Endothelial cell of umbilical vein (primary cell): ENCODE results near the gene SLC6A6. TPM values are rescaled to one million over a fixed set of nuclear protein-coding genes. Genes with fewer than 3 reads are reported as not detected.

ENCODE experiments used
- BruUV-seq: library from RNA; stranded (reverse); fragments of 400-500 nt; replicated peaks from 2 replicates; lab custom pipeline; 2021; lab: Mats Ljungman, UMichigan
- CTCF ChIA-PET: fragments of 300-600, 350-600 bp; sonication (Branson Sonifier 250); formaldehyde crosslinking; loops from one replicate; lab custom pipeline; 2021; ENCODE audit warnings: antibody characterized with exemption, inconsistent platforms; lab: Charles Lee
- POLR2A ChIA-PET: fragments of 300-600, 350-600 bp; sonication (Branson Sonifier 250); formaldehyde crosslinking; loops from one replicate; lab custom pipeline; 2021; ENCODE audit warnings: antibody characterized with exemption, inconsistent platforms; lab: Charles Lee
- DNase-seq: peaks from one replicate; pipeline ENCODE4 v3.0.0-alpha.2; 2011; ENCODE audit warnings: low read depth, low spot score
- FAIRE-seq: peaks from 2 replicates; lab custom pipeline; 2011; peaks lifted over from hg19 to GRCh38; lab: Jason Lieb, UNC
- H2AFZ ChIP-seq: 2 replicates; pipeline ENCODE4 v1.6.0; 2012; ENCODE audit warnings: low read depth, low read length, control low read depth, inconsistent platforms
- H3K27ac ChIP-seq: 2 replicates; pipeline ENCODE4 v1.5.1; 2011; ENCODE audit warnings: low read depth, mild to moderate bottlenecking, control low read depth, low read length, moderate library complexity; ENCODE audit not compliant: insufficient read depth
- H3K27me3 ChIP-seq, 2 experiments: 2 replicates each; pipeline versions ENCODE4 v1.6.0 to v1.6.1; 2011; ENCODE audit warnings: low read length in 2 of 2, mixed read lengths in 1 of 2; ENCODE audit not compliant: control insufficient read depth in 2 of 2, insufficient read depth in 2 of 2
- H3K36me3 ChIP-seq, 2 experiments: 2 replicates in 1 of 2; 3 replicates in 1 of 2; pipeline ENCODE4 v1.5.1; 2011; ENCODE audit warnings: low read length in 2 of 2, mild to moderate bottlenecking in 1 of 2, moderate library complexity in 1 of 2; ENCODE audit not compliant: control insufficient read depth in 2 of 2, insufficient read depth in 2 of 2; ENCODE audit errors: extremely low read depth in 1 of 2
- H3K4me1 ChIP-seq: 3 replicates; pipeline ENCODE4 v1.5.1; 2011; ENCODE audit warnings: mild to moderate bottlenecking, low read length; ENCODE audit not compliant: control insufficient read depth, insufficient read depth; ENCODE audit errors: extremely low read depth
- H3K4me2 ChIP-seq: 2 replicates; pipeline ENCODE4 v1.6.1; 2011; ENCODE audit warnings: low read length, control low read depth, mixed read lengths; ENCODE audit not compliant: insufficient read depth
- H3K4me3 ChIP-seq, 3 experiments: fragments of 200-600 bp in 1 of 3; sonication (generic), shearing (Covaris generic) in 1 of 3; replicated peaks in 1 of 3; 2 replicates each; pipeline ENCODE4 v1.5.1; 2011 to 2016; ENCODE audit warnings: control low read depth in 3 of 3, low read length in 3 of 3, mild to moderate bottlenecking in 2 of 3, inconsistent platforms in 1 of 3, low read depth in 1 of 3, moderate library complexity in 1 of 3; ENCODE audit not compliant: insufficient read depth in 1 of 3
- H3K79me2 ChIP-seq: 2 replicates; pipeline ENCODE4 v1.6.0; 2012; ENCODE audit warnings: low read length, inconsistent platforms; ENCODE audit not compliant: control insufficient read depth, insufficient read depth
- H3K9ac ChIP-seq: replicated peaks from 2 replicates; pipeline ENCODE3; 2011; ENCODE audit warnings: low read length, control low read depth; ENCODE audit not compliant: insufficient read depth; ENCODE audit errors: extremely low read depth
- H3K9me1 ChIP-seq: replicated peaks from 3 replicates; pipeline ENCODE4 v1.6.0; 2011; ENCODE audit warnings: mild to moderate bottlenecking, low read length; ENCODE audit not compliant: control insufficient read depth, insufficient read depth; ENCODE audit errors: extremely low read depth
- H3K9me3 ChIP-seq: replicated peaks from 2 replicates; pipeline ENCODE4 v1.5.1; 2012; ENCODE audit warnings: low read length, inconsistent platforms; ENCODE audit not compliant: control insufficient read depth, insufficient read depth
- H4K20me1 ChIP-seq: replicated peaks from 2 replicates; pipeline ENCODE3; 2011; ENCODE audit warnings: mild to moderate bottlenecking, low read length; ENCODE audit not compliant: control insufficient read depth, insufficient read depth; ENCODE audit errors: extremely low read depth
- EZH2 ChIP-seq: IDR thresholded peaks from 2 replicates; pipeline ENCODE4 v1.6.1; 2012; ENCODE audit warnings: borderline replicate concordance, low read depth, mild to moderate bottlenecking, moderate library complexity, low read length, inconsistent platforms; ENCODE audit not compliant: severe bottlenecking
- FOS ChIP-seq: IDR thresholded peaks from 2 replicates; pipeline ENCODE4 v1.6.1; 2011; ENCODE audit warnings: mild to moderate bottlenecking, low read length, moderate library complexity, borderline replicate concordance; ENCODE audit not compliant: insufficient read depth
- GATA2 ChIP-seq: IDR thresholded peaks from 2 replicates; pipeline ENCODE4 v1.7.0; 2011; ENCODE audit warnings: low read depth, mild to moderate bottlenecking, moderate library complexity, mixed read lengths, low read length; ENCODE audit not compliant: insufficient read length, insufficient read depth
- JUN ChIP-seq: IDR thresholded peaks from 2 replicates; pipeline ENCODE4 v1.6.1; 2011; ENCODE audit warnings: borderline replicate concordance, low read depth; ENCODE audit not compliant: insufficient read length, insufficient read depth
- MAX ChIP-seq: IDR thresholded peaks from 2 replicates; pipeline ENCODE4 v1.6.1; 2011; ENCODE audit not compliant: insufficient read depth, insufficient read length
- MYC ChIP-seq: IDR thresholded peaks from one replicate; pipeline ENCODE4 v1.6.1; 2011; ENCODE audit warnings: mild to moderate bottlenecking, low read depth, low read length
- POLR2A ChIP-seq: IDR thresholded peaks from 2 replicates; pipeline ENCODE4 v1.6.1; 2012; ENCODE audit warnings: low read depth, mild to moderate bottlenecking, control low read depth, low read length
- POLR2AphosphoS5 ChIP-seq: IDR thresholded peaks from 2 replicates; pipeline ENCODE4 v1.6.1; 2012; ENCODE audit warnings: low read depth, mild to moderate bottlenecking, control low read depth, low read length, moderate library complexity; ENCODE audit not compliant: insufficient read depth
- dilution Hi-C: fragments of 300-500 bp; cut with MboI; formaldehyde crosslinking; loops from one replicate; pipeline ENCODE4 v1.15.0; 2019; ENCODE audit warnings: low sequenced_read_pairs; ENCODE audit not compliant: extremely low pct_ligation_motif_present
- intact Hi-C: fragments of 100-400 bp; cut with micrococcal nuclease; formaldehyde crosslinking; loops from one replicate; pipeline ENCODE4 v1.10.0; 2022
- polyA plus RNA-seq, 4 experiments: library from polyadenylated mRNA; depleted of rRNA in 3 of 4; stranded (reverse) in 3 of 4; unstranded in 1 of 4; fragments of >200 nt; gene quantifications; 2 replicates each; pipeline versions ENCODE4 v1.2.1 to v1.2.3, GENCODE V29; 2011 to 2012; ENCODE audit warnings: missing spikeins in 1 of 4
- total RNA-seq: library from RNA; stranded (reverse); gene quantifications from 2 replicates; pipeline ENCODE4 v1.2.3, GENCODE V29; 2021
- TF ChIP-seq, protein P1 (sequence below), 2 donors: IDR thresholded peaks; 1 replicate in 1 of 2; 2 replicates in 1 of 2; pipeline ENCODE4 v1.5.1; 2011; ENCODE audit warnings: low read length in 2 of 2, mild to moderate bottlenecking in 2 of 2, moderate library complexity in 2 of 2, control low read depth in 1 of 2, inconsistent platforms in 1 of 2, low read depth in 1 of 2; ENCODE audit not compliant: insufficient read depth in 1 of 2; ENCODE audit errors: extremely low read depth in 1 of 2

The SLC6A6 gene
- total and polyA plus RNA-seq, 2 donors (not counting 3 experiments of a cell fraction or from before 2014, with no cell fraction given) = 25.7 to 38.0 TPM

GRCh38 chr3:14455571-14456317 lies 53.3 kb downstream of the SLC6A6 start:
- intact Hi-C loops = no loop called here
- H3K27ac ChIP-seq = no peak overlapping the region
- DNase-seq (no peak), FAIRE-seq (no peak)
- TF ChIP-seq, protein P1, sequence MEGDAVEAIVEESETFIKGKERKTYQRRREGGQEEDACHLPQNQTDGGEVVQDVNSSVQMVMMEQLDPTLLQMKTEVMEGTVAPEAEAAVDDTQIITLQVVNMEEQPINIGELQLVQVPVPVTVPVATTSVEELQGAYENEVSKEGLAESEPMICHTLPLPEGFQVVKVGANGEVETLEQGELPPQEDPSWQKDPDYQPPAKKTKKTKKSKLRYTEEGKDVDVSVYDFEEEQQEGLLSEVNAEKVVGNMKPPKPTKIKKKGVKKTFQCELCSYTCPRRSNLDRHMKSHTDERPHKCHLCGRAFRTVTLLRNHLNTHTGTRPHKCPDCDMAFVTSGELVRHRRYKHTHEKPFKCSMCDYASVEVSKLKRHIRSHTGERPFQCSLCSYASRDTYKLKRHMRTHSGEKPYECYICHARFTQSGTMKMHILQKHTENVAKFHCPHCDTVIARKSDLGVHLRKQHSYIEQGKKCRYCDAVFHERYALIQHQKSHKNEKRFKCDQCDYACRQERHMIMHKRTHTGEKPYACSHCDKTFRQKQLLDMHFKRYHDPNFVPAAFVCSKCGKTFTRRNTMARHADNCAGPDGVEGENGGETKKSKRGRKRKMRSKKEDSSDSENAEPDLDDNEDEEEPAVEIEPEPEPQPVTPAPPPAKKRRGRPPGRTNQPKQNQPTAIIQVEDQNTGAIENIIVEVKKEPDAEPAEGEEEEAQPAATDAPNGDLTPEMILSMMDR (IDR thresholded peaks at IDR 0.05; ENCODE audit: extremely low read depth in 1 of 2, insufficient read depth in 1 of 2, low read depth in 1 of 2, low read length in 2 of 2) = no peak
- TF ChIP-seq GATA2 = no peak
- TF ChIP-seq POLR2AphosphoS5 = no peak
- TF ChIP-seq MAX = no peak
- no peak for TF ChIP-seq POLR2A
- no peak for TF ChIP-seq FOS
- TF ChIP-seq MYC = no peak
- no peak for TF ChIP-seq JUN
- TF ChIP-seq EZH2 = no peak
- no peak overlapping the region for H3K9ac ChIP-seq
- no peak overlapping the region for H2AFZ ChIP-seq
- no peaks in the 10 kb centered on the region for H3K36me3 ChIP-seq
- no peak overlapping the region for H3K4me3 ChIP-seq
- H3K9me1 ChIP-seq = no peaks in the 10 kb centered on the region
- no peaks in the 10 kb centered on the region for H3K9me3 ChIP-seq
- peaks cover 53% of the 10 kb centered on the region for H3K4me1 ChIP-seq
- H3K4me2 ChIP-seq = no peak overlapping the region
- H4K20me1 ChIP-seq = no peaks in the 10 kb centered on the region
- POLR2A ChIA-PET = interaction anchor here (1.0 kb wide), 1 partner anchor 54 kb away, joined by 3 read pairs; the partner anchor contains the start of gene SLC6A6
- CTCF ChIA-PET = no interaction called here
- no peaks in the 10 kb centered on the region for H3K27me3 ChIP-seq
- dilution Hi-C loops = no loop called here
- no peaks in the 10 kb centered on the region for H3K79me2 ChIP-seq
- BruUV-seq = no TSS peak
